Activated T-helper 1 cell treated with Interleukin-2 at 50 U/mL for 16 hours (primary cell): ENCODE measurements around the gene TRIM52.
"Not testable (repeated sequence)": the region's sequence is repeated elsewhere in the genome, so short reads cannot be mapped to it uniquely, and the experiment has no call there.

Source experiments
- DNase-seq: peaks from one replicate; pipeline ENCODE4 v3.0.0-alpha.2; 2020; ENCODE audit warnings: low read depth

The TRIM52 gene

GRCh38 chr5:181260720-181261319, at the start of gene TRIM52:
TRIM52 (minus strand) TSS chr5:181261143; CDS start chr5:181260813, 330 bp downstream.
- DNase-seq = peak; percentile 83

GRCh38 chr5:181287331-181287730, 26.4 kb upstream of the TRIM52 start:
- not testable (repeated sequence) for DNase-seq

- not testable (repeated sequence) for DNase-seq
Measured at GRCh38 chr5:181285962-181286705, 25.2 kb upstream of the TRIM52 start.

- not testable (repeated sequence) for DNase-seq
Measured at GRCh38 chr5:181283841-181284755, 23.2 kb upstream of the TRIM52 start.

- DNase-seq = no peak
Measured at GRCh38 chr5:181283347-181283746, 22.4 kb upstream of the TRIM52 start.

GRCh38 chr5:181282874-181283273, 21.9 kb upstream of the TRIM52 start:
- no peak for DNase-seq

GRCh38 chr5:181282415-181282814, 21.5 kb upstream of the TRIM52 start:
- DNase-seq = not testable (repeated sequence)

GRCh38 chr5:181281984-181282316, 21.0 kb upstream of the TRIM52 start:
- DNase-seq = no peak

GRCh38 chr5:181281077-181281983, 20.4 kb upstream of the TRIM52 start:
- DNase-seq = no peak

GRCh38 chr5:181280251-181280762, 19.4 kb upstream of the TRIM52 start:
- no peak for DNase-seq

- not testable (repeated sequence) for DNase-seq
Measured at GRCh38 chr5:181273433-181273744, 12.4 kb upstream of the TRIM52 start.

GRCh38 chr5:181271081-181271480, 10.1 kb upstream of the TRIM52 start:
- DNase-seq = no peak

GRCh38 chr5:181267907-181268306, 7.0 kb upstream of the TRIM52 start:
- DNase-seq = not testable (repeated sequence)

- not testable (repeated sequence) for DNase-seq
Measured at GRCh38 chr5:181267291-181267904, 6.5 kb upstream of the TRIM52 start.

GRCh38 chr5:181265092-181265671, 4.2 kb upstream of the TRIM52 start:
- no peak for DNase-seq

- DNase-seq = no peak
Measured at GRCh38 chr5:181263633-181264032, 2.7 kb upstream of the TRIM52 start.

GRCh38 chr5:181261320-181262049, 542 bp upstream of the TRIM52 start:
- DNase-seq = peak; percentile 62

- DNase-seq = no peak
Measured at GRCh38 chr5:181259974-181260719, 796 bp downstream of the TRIM52 start.

GRCh38 chr5:181259283-181259682, 1.7 kb downstream of the TRIM52 start:
- DNase-seq = no peak
